GM18520 (cell line): ENCODE results near the gene NSUN7.
"Not testable (repeated sequence)": the region's sequence is repeated elsewhere in the genome, so short reads cannot be mapped to it uniquely, and the experiment has no call there.

ENCODE experiments used
- ATAC-seq: cut with Tn5 transposase; IDR thresholded peaks from one replicate; pipeline ENCODE4 v1.9.1; 2021; ENCODE audit not compliant: unreplicated experiment

Gene NSUN7

DNA sequence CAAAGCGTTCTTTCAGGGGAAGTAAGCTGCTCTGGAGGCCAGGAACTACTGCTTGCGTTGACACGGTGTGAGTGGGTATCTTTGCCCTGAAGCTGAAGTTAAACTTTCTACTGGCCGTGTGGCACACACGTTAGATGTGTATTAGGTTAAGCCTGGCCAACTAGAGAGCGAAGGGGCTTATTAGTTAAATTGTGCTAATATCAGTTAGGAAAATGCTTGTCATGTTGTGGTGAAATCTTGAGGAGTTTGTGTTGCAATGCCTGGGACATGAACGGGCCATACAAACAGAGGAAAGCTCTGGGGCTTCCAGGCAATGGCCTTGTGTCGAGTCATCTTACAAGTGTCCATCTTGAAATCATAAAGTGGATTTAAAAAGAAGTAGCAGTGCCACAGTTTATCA is 62.6 kb downstream of the NSUN7 start:
- ATAC-seq, result no peak

DNA sequence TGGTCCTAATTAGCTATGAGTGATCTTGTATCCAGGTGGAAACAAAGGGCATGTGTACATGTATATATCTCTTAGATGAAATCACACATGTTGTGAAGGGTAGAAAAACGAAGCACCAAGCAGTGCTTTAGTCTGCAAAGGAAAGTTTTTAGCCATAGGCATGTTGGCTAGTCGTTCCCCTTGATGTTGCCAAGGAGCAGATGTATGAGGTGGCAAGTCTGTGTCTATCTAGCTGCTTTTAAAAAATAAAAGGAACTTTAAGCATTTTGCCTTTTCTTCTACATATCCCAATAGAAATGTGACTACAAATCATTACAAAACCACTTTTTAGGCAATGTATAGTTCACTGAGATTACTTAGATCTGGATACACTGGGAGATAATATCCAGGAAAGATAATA is 63.1 kb downstream of the NSUN7 start:
- ATAC-seq, result no peak

GRCh38 chr4:40817157-40817556 is 67.4 kb downstream of the NSUN7 start:
- ATAC-seq, result not testable (repeated sequence)

DNA sequence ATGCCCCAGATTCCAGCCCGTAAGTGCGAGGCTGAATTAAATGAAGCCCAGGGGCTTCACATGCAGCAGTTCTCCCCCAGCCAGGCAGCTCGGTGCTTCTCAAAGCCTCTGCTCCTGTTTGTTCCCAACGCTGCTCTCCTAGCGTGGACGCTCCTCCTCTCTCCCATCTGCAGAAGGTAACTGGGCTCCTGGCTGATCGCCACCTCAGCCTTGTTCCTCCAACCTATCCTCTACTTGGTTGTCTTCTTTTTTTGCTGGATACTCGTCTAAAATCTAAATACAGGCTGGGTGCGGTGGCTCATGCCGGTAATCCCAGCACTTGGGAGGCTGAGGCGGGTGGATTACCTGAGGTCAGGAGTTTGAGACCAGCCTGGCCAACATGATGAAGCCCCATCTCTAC is 70.3 kb downstream of the NSUN7 start:
- no peak for ATAC-seq

GRCh38 chr4:40822420-40823166 is 72.8 kb downstream of the NSUN7 start:
- ATAC-seq, result no peak

DNA sequence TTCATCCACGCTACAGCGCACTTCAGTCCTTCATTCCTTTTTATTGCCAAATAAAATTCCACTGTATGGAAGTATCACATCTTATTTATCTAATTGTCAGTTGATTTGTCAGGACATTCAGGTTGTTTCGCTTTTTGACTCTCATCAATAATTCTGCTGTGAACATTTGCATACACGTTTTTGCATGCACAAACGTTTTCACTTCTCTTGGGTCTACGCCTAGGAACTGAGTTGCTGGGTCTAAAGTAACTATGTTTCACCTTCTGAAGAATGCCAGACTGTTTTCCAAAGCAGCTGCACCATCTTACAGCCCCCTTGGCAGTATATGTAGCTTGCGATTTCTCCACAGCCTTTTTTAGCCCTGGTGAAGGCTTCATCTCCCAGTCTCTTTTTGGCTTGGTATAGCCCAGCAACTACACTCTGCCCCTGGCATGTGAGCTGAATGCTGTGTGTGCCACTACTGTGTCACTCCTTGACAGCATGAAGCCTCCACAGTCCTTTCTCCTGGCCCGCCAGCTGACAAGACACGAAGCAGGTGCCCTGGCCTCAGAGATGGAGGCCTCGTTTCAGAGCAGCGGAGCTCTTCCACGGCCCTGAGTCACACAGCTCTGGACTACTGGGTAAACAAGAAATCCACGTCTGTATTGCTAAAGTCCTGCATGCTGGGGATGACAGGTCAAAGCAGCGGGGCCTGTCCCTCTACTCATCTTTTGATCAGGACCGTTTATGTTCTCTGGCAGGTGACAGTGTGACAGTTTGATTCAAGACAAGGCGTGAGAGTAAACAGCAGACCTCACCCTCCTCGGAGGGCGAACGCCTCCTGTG is 75.5 kb downstream of the NSUN7 start:
- ATAC-seq, result no peak

GRCh38 chr4:40826821-40827220 is 77.1 kb downstream of the NSUN7 start:
- ATAC-seq, result no peak

GRCh38 chr4:40827758-40828157 is 78.0 kb downstream of the NSUN7 start:
- no peak for ATAC-seq

- no peak for ATAC-seq
Measured at GRCh38 chr4:40828661-40829060, 78.9 kb downstream of the NSUN7 start.

GRCh38 chr4:40829586-40829985 is 79.8 kb downstream of the NSUN7 start:
- no peak for ATAC-seq

- ATAC-seq, result no peak
Measured at GRCh38 chr4:40831146-40831907, 81.6 kb downstream of the NSUN7 start.

DNA sequence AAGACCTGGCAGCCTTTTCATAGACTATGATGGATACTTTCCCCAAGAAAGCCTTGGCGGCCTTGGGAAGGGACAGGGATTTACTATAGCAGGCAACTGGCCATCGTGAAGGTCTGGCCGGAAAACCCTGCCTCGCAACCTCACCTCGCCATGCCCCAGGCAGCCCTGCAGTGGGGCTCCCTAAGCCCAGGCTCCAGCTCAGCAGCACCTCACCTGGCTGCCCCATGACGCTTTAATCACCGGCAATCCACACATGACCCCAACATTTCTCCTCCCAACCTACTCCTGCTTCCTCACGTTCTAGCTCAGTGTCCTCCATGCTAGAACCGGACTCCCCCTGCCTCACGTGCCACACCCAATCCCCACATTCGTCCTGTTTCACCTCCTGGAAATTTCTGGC is 82.4 kb downstream of the NSUN7 start:
- ATAC-seq, result no peak

DNA sequence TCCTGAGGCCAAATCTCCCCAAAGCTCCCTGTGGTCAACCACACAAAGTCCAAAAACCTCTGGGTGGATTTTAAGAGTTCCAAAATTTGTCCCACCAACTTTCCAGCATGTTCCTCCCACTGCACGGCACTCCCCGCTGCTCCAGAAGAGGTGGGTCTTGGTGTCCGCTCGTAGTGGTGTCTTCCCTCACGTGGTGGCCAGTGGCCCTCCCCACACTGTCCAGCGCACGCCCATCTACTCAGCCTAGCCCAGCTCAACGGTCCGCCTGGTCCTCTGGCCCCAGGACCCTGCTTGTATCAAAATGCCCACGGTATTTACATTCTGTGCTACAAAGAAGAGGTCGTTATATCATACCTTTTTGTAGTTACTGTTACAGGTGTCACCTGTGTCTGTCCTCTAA is 83.5 kb downstream of the NSUN7 start:
- ATAC-seq, result no peak

GRCh38 chr4:40837094-40837870 is 87.5 kb downstream of the NSUN7 start:
- no peak for ATAC-seq

DNA sequence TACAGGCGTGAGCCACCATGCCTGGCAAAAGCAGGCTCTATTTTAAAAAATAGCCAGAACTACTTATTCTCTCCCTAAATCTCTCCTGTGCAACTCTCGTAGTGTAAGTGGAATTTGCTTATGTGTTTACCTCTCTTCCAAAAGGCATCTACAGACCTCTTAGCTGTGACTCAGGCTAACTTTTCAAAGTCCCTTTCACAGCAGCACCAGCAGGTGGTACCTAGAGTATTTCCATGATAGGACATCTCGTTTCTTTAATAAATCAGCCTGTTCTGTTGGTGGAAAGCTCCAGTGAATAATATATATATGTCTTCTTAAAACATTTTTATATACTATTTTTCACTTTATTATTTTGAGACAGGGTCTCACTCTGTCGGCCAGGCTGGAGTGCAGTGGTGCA is 89.0 kb downstream of the NSUN7 start:
- no peak for ATAC-seq

DNA sequence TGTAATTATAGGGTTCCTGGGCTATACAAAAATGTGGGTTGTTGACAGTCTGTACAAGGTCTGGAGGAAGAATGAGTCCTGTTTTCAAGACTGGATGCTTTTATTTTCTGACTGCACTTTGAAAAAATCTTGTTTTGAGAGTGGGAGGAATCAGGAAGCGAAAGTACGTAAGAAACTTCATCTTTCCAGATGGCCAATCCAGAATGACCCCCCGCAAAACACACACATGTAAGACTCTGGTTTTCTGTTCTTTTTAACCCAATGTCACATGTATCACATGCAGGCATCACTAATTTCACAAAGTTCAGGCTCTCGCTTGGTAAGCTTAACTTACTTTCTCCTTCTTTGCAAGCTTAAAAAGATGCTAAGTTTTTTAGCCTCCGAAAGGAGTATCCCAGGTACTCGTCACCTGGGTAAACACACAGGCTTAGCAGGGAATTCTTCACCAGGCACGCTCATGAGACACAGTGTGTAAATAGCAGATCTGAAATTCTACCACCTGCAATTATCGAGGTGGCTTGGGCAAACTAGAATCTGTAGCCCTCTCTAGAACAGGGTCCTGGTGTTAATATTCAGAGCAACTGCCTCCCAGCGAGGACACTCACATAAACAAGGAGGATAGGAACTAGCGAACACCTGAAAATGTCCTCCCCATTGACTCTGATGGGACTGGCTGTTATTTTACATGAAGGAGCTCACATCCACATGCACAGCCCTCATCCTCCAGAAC is 90.7 kb downstream of the NSUN7 start:
- no peak for ATAC-seq

DNA sequence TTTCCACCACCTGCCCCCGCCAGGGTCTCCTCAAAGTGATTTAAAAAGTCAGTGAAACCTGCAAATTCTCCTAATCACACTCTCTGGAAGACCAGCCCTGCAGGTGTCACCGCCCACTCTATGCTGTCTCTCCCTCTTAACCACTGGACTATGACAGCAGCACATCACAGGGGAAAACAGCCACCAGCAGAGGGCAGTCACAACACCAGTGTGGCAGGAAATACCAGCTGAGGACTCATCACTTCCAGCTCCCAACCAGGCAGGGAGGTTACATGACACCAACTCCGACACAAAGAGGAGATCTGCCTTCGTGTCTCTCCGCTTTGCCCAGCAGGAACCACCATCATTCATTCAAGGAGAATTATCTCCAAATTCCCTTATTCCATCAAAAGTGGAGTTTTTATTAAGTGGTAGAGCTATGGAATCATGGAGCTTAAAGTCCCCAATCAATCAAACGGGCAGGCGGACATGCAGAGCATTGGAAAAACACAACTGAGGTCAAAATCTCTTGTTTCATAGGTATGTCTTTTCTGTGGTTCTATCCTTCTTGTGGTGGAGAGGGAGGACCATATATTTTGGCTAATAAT is 91.3 kb downstream of the NSUN7 start:
- no peak for ATAC-seq

- ATAC-seq, result no peak
Measured at GRCh38 chr4:40842318-40842717, 92.6 kb downstream of the NSUN7 start.

- ATAC-seq, result no peak
Measured at GRCh38 chr4:40842725-40843423, 93.1 kb downstream of the NSUN7 start.
